Endothelial cell of coronary artery (primary cell): ENCODE data around the gene IL31RA. TPM values are rescaled to one million over a fixed set of nuclear protein-coding genes. Genes with fewer than 3 reads are reported as not detected.

Experiments
- total RNA-seq: library from RNA; depleted of rRNA; stranded (reverse); fragments of >200 nt; gene quantifications from 2 replicates; pipeline ENCODE4 v1.2.3, GENCODE V29; 2014

IL31RA gene
- under 0.01 and 0.27 TPM in 2 replicates for total RNA-seq

DNA sequence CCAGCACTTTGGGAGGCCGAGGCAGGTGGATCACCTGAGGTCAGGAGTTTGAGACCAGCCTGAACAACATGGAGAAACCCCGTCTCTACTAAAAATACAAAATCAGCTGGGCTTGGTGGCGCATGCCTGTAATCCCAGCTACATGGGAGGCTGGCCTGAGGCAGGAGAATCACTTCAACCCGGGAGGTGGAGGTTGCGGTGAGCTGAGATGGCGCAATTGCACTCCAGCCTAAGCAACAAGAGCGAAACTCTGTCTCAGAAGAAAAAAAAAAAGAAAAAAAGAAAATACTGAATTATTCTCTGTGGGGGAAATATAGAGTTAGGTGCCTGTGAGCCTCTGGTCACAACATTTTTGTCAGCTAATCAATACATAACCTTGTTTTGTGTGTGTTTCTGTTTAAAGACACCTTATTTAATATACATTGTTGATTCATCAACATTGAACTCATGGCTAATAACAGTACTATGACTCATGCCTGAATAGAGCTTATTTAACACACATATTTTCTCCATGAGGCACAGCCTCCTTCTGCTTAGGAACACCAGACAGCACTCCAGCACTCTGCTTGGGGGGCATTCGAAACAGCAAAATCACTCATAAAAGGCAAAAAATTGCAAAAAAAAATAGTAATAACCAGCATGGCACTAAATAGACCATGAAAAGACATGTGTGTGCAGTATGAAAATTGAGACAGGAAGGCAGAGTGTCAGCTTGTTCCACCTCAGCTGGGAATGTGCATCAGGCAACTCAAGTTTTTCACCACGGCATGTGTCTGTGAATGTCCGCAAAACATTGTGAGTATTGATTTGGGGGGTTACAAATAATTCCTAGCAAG, at the start of gene IL31RA:
Gene IL31RA (plus strand): TSS at position 519 of the 836 bp plus-strand sequence. CDS start 214 bp downstream, at position 733.

Other genes starting within 250 kb of the IL31RA start
- gene SLC38A9, start 139.0 kb upstream of the IL31RA start, total RNA-seq: 25.8 and 33.9 TPM in 2 replicates
- not detected in 2 replicates for gene DDX4, start 113.3 kb upstream of the IL31RA start, total RNA-seq
- gene IL6ST, start 143.6 kb downstream of the IL31RA start, total RNA-seq: 248 and 308 TPM in 2 replicates